Cardiac fibroblast (primary cell): ENCODE measurements around the gene SMO.

Source experiments
- DNase-seq, 2 donors: peaks; one replicate each; pipeline versions ENCODE4 v3.0.0 to v3.0.0-alpha.2; 2010; ENCODE audit warnings: low read depth in 2 of 2
- H3K4me3 ChIP-seq, 2 donors: replicated peaks in 1 of 2; 1 replicate in 1 of 2; 2 replicates in 1 of 2; pipeline ENCODE4 v1.5.1; 2011; ENCODE audit warnings: low read depth in 2 of 2, low read length in 2 of 2, mild to moderate bottlenecking in 2 of 2, moderate library complexity in 1 of 2
- TF ChIP-seq, protein P1 (sequence below): IDR thresholded peaks from one replicate; pipeline ENCODE4 v1.5.1; 2011; ENCODE audit warnings: low read depth, mild to moderate bottlenecking, low read length, inconsistent platforms

The SMO gene

DNA sequence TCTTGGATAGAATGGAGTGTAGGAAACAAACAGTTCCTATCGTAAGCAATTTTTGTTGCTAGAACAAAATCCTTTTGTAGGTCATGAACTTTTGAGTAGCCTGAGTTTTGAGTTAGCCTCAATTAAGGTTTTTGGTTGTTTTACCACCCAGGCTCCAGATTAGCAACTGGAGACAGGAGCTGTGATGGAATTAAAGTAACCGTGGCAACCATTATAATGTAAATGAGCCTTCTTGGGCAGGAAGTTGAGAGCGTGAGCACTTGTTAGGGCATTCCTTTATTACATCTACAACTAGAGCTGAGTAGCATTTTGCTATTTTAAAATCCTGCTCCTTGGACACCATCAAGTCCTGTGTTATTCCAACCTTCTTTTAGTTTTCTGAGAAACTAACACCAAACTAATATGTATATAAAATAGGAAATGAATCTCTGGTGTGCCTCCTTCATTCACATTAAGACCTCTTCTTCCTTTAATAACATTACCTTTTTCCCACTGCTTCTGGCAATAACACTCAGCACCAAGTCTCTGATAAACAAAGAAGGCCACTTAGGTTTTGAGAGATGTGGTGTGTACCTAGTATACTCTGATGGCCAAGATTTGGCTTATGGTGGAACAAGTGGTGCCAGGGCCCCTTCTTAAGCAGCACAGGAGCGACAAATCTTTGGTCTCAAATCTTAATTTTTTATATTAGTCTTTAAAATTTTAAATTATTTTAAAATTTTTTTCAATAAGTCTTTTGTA is 70.4 kb downstream of the SMO start:
- DNase-seq, result peak in 1 of 2 donors; percentile 5
- no peak overlapping the region for H3K4me3 ChIP-seq
- TF ChIP-seq, protein P1, sequence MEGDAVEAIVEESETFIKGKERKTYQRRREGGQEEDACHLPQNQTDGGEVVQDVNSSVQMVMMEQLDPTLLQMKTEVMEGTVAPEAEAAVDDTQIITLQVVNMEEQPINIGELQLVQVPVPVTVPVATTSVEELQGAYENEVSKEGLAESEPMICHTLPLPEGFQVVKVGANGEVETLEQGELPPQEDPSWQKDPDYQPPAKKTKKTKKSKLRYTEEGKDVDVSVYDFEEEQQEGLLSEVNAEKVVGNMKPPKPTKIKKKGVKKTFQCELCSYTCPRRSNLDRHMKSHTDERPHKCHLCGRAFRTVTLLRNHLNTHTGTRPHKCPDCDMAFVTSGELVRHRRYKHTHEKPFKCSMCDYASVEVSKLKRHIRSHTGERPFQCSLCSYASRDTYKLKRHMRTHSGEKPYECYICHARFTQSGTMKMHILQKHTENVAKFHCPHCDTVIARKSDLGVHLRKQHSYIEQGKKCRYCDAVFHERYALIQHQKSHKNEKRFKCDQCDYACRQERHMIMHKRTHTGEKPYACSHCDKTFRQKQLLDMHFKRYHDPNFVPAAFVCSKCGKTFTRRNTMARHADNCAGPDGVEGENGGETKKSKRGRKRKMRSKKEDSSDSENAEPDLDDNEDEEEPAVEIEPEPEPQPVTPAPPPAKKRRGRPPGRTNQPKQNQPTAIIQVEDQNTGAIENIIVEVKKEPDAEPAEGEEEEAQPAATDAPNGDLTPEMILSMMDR, result no peak

DNA sequence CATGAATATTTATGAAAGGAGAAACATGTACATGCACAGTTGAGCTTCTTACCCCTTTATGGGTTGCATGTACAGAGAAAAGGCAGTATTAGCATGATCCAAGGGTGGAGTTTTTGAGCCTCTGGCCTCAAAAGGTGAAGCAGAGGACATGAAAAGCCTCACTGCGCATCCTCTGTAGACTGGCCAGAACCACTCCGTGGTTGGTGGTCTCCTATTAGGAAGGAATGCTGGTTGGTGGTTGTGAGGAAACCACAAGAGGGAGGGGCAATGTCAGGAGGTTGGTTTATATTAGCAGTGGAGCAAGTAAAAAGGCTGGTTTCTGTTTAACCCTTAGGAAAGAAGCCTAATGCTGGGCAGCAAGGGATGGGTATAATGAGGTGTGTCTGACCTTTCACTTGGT is 73.9 kb downstream of the SMO start:
- H3K4me3 ChIP-seq, result no peak overlapping the region
- no peak for DNase-seq
- TF ChIP-seq, protein P1, result no peak
